GM23338 (cell line): ENCODE data around the gene CYP19A1.

ENCODE experiments used
- CTCF ChIP-seq, 2 experiments: fragments of 200-600 bp in 1 of 2; sonication (generic) in 1 of 2; conservative IDR thresholded peaks; 2 replicates each; pipeline versions ENCODE4 v1.5.1 to v1.6.1; 2016 to 2017; ENCODE audit warnings: antibody characterized with exemption in 2 of 2, low read depth in 2 of 2, mild to moderate bottlenecking in 2 of 2, moderate library complexity in 1 of 2
- EZH2 ChIP-seq: fragments of 200-600 bp; sonication (generic); IDR thresholded peaks from one replicate; pipeline ENCODE4 v1.8.0; 2017; ENCODE audit warnings: antibody characterized with exemption, mild to moderate bottlenecking, low read depth; ENCODE audit not compliant: unreplicated experiment
- EZH2phosphoT487 ChIP-seq: fragments of 200-600 bp; sonication (generic); IDR thresholded peaks from one replicate; pipeline ENCODE4 v1.8.1; 2018; ENCODE audit warnings: antibody characterized with exemption; ENCODE audit not compliant: unreplicated experiment
- JUNB ChIP-seq: IDR thresholded peaks from one replicate; pipeline ENCODE4 v1.6.1; 2016; ENCODE audit warnings: antibody characterized with exemption; ENCODE audit not compliant: unreplicated experiment
- POLR2AphosphoS5 ChIP-seq: IDR thresholded peaks from 2 replicates; pipeline ENCODE4 v1.6.1; 2016; ENCODE audit warnings: antibody characterized with exemption, low read depth
- ZNF114 ChIP-seq: fragments of 250-450 bp; sonication (Bioruptor Pico); IDR thresholded peaks from 2 replicates; pipeline ENCODE4 v1.5.0; 2020; ENCODE audit warnings: mild to moderate bottlenecking, moderate library complexity

DNA sequence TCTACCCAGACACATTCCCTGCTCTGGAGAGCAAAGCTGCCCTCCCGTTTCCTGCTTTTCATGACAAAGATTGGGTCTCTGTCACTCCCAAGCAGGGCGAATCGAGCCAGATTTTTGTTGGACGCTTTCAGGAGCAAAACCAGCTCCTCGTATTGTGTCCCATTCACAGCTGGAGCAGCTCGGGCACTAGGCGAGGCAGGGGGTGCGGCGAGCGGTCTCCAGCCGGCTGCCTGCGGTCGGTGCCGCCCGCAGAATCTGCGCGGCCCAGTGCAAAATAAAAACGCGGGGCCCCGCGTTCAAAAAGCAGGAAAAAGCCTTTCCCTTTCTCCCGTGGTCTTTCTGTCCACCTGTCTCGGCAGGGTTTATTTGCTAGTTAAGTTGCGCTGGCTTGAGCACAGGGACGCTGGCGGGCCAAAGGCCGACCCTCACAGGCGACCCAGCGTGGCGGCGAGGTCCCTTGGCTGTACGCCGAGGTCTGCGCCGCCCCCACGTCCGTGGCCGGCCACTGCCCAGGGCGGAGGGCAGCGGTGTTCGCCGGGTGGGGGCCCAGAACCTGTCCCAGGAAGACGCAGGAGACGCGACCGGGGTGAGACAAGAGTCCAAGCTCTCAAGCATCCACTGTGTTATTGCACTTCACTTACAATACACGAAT is 71.2 kb downstream of the CYP19A1 start:
- TF ChIP-seq EZH2 (no peak), CTCF (conservative IDR thresholded peaks at IDR 0.05; ENCODE audit: low read depth in 2 of 2) (no peak), JUNB (no peak), ZNF114 (CRISPR knock-in tag) (no peak), POLR2AphosphoS5 (no peak), EZH2phosphoT487 (no peak)
